ENCODE measurements around the gene COL5A1.

COL5A1 gene

GRCh38 chr9:134826336-134827285, 185.0 kb downstream of the COL5A1 start:
- no peak overlapping the region for H3K27ac ChIP-seq
- TF ChIP-seq CTCF (conservative IDR thresholded peaks at IDR 0.05) (no peak), ZFX (IDR thresholded peaks at IDR 0.05) (no peak)

- TF ChIP-seq ZFX (IDR thresholded peaks at IDR 0.05) = no peak
- TF ChIP-seq CTCF (conservative IDR thresholded peaks at IDR 0.05) = no peak
- no peak overlapping the region for H3K27ac ChIP-seq
These were observed 186.0 kb downstream of the COL5A1 start for GRCh38 chr9:134827559-134827958.

- no peak overlapping the region for H3K27ac ChIP-seq
- TF ChIP-seq CTCF (conservative IDR thresholded peaks at IDR 0.05) (no peak), ZFX (IDR thresholded peaks at IDR 0.05) (no peak)
These were observed 186.4 kb downstream of the COL5A1 start for GRCh38 chr9:134827993-134828392.

GRCh38 chr9:134828892-134829291, 187.3 kb downstream of the COL5A1 start:
- no peak overlapping the region for H3K27ac ChIP-seq
- TF ChIP-seq CTCF (conservative IDR thresholded peaks at IDR 0.05) (no peak), ZFX (IDR thresholded peaks at IDR 0.05) (no peak)

GRCh38 chr9:134829356-134829937, 187.8 kb downstream of the COL5A1 start:
- TF ChIP-seq CTCF (conservative IDR thresholded peaks at IDR 0.05) (no peak), ZFX (IDR thresholded peaks at IDR 0.05) (no peak)
- H3K27ac ChIP-seq = no peak overlapping the region

GRCh38 chr9:134830126-134830525, 188.5 kb downstream of the COL5A1 start:
- TF ChIP-seq ZFX (IDR thresholded peaks at IDR 0.05) = no peak
- no peak for TF ChIP-seq CTCF (conservative IDR thresholded peaks at IDR 0.05)
- no peak overlapping the region for H3K27ac ChIP-seq

Measured in C4-2B (cell line).